ENCODE measurements around the gene PEA15. TPM values are rescaled to one million over a fixed set of nuclear protein-coding genes. Genes with fewer than 3 reads are reported as not detected.

PEA15 gene
- total RNA-seq, 1 experiment from 2014 or later, result 183 TPM

- BruUV-seq (replicated peaks), result no TSS peak
- POLR2A ChIA-PET, result interaction anchor here (1.0 kb wide), 1 partner anchor 61 kb away, joined by 4 read pairs; the partner anchor contains the start of gene DCAF8
- TF ChIP-seq CTCF (IDR thresholded peaks at IDR 0.05; ENCODE audit: unreplicated experiment), result no peak
These were observed 4.4 kb upstream of the PEA15 start for GRCh38 chr1:160200786-160201185.

GRCh38 chr1:160204526-160205241 lies 500 bp upstream of the PEA15 start:
- intact Hi-C loops (cut with micrococcal nuclease), result loop anchor here (5.0 kb wide), 1 partner anchor 48 kb away; no protein-coding TSS in a partner anchor
- Mint-ChIP-seq H3K36me3 (ENCODE audit: insufficient read depth, unreplicated experiment) (peaks cover 18% of the 10 kb centered on the region), H3K27ac (ENCODE audit: low read depth, unreplicated experiment) (peak overlapping the region; percentile 17), H3K4me1 (ENCODE audit: insufficient read depth, unreplicated experiment) (peaks cover 25% of the 10 kb centered on the region), H3K4me3 (ENCODE audit: unreplicated experiment) (peak overlapping the region; percentile 82), H3K9me3 (ENCODE audit: unreplicated experiment) (no peaks in the 10 kb centered on the region), H3K27me3 (ENCODE audit: insufficient read depth, unreplicated experiment) (no peaks in the 10 kb centered on the region)
- ChIA-PET POLR2A (interaction anchor here (0.6 to 4.7 kb wide), 8 partner anchors 13 to 130 kb away, joined by 3 to 29 read pairs (median 8); partner anchors contain the start of genes DCAF8, IGSF8 and PEX19), CTCF (interaction anchor here (0.7 to 11.6 kb wide), 12 partner anchors 14 to 872 kb away, joined by 3 to 124 read pairs (median 5); partner anchors contain the start of gene CASQ1)
- TF ChIP-seq CTCF (IDR thresholded peaks at IDR 0.05; ENCODE audit: unreplicated experiment), result no peak
- BruUV-seq (replicated peaks), result no TSS peak
- DNase-seq (ENCODE audit: unreplicated experiment), result no peak

More at GRCh38 chr1:160200786-160201185, 4.4 kb upstream of the PEA15 start:
- intact Hi-C loops (cut with micrococcal nuclease), result no loop called here
- no peaks in the 10 kb centered on the region for H3K9me3 Mint-ChIP-seq (ENCODE audit: unreplicated experiment)
- no peak for DNase-seq (ENCODE audit: unreplicated experiment)
- no peaks in the 10 kb centered on the region for H3K27me3 Mint-ChIP-seq (ENCODE audit: insufficient read depth, unreplicated experiment)
- CTCF ChIA-PET, result interaction anchor here (0.6 to 11.6 kb wide), 8 partner anchors 10 to 193 kb away, joined by 3 to 124 read pairs (median 12); partner anchors contain the start of gene CASQ1
- H3K27ac Mint-ChIP-seq (ENCODE audit: low read depth, unreplicated experiment), result no peak overlapping the region
- peaks cover 13% of the 10 kb centered on the region for H3K36me3 Mint-ChIP-seq (ENCODE audit: insufficient read depth, unreplicated experiment)
- no peaks in the 10 kb centered on the region for H3K4me1 Mint-ChIP-seq (ENCODE audit: insufficient read depth, unreplicated experiment)
- H3K4me3 Mint-ChIP-seq (ENCODE audit: unreplicated experiment), result no peak overlapping the region

GRCh38 chr1:160206036-160206389 lies 829 bp downstream of the PEA15 start:
- H3K4me1 Mint-ChIP-seq (ENCODE audit: insufficient read depth, unreplicated experiment), result peaks cover 25% of the 10 kb centered on the region
- H3K27ac Mint-ChIP-seq (ENCODE audit: low read depth, unreplicated experiment), result peak overlapping the region; percentile 17
- ChIA-PET CTCF (interaction anchor here (0.6 to 11.6 kb wide), 12 partner anchors 10 to 425 kb away, joined by 3 to 124 read pairs (median 6); partner anchors contain the start of genes CASQ1 and DUSP23), POLR2A (interaction anchor here (0.7 to 4.7 kb wide), 12 partner anchors 10 to 109 kb away, joined by 3 to 29 read pairs (median 4); partner anchors contain the start of genes CASQ1, DCAF8, IGSF8 and PEX19)
- TSS peak; percentile 32 for BruUV-seq (replicated peaks)
- TF ChIP-seq CTCF (IDR thresholded peaks at IDR 0.05; ENCODE audit: unreplicated experiment), result no peak
- H3K4me3 Mint-ChIP-seq (ENCODE audit: unreplicated experiment), result peak overlapping the region; percentile 82
- H3K36me3 Mint-ChIP-seq (ENCODE audit: insufficient read depth, unreplicated experiment), result peaks cover 15% of the 10 kb centered on the region
- peak; percentile 60 for DNase-seq (ENCODE audit: unreplicated experiment)
- intact Hi-C loops (cut with micrococcal nuclease), result loop anchor here (5.0 kb wide), 1 partner anchor 46 kb away; no protein-coding TSS in a partner anchor
- no peaks in the 10 kb centered on the region for H3K27me3 Mint-ChIP-seq (ENCODE audit: insufficient read depth, unreplicated experiment)
- no peaks in the 10 kb centered on the region for H3K9me3 Mint-ChIP-seq (ENCODE audit: unreplicated experiment)

All from MCF 10A (cell line).